ENCODE data around the gene CHSY1. TPM values are rescaled to one million over a fixed set of nuclear protein-coding genes. Genes with fewer than 3 reads are reported as not detected.

Gene CHSY1
- total and polyA plus RNA-seq, 11 donors = 5.6 to 41.3 (median 11.1) TPM

DNA sequence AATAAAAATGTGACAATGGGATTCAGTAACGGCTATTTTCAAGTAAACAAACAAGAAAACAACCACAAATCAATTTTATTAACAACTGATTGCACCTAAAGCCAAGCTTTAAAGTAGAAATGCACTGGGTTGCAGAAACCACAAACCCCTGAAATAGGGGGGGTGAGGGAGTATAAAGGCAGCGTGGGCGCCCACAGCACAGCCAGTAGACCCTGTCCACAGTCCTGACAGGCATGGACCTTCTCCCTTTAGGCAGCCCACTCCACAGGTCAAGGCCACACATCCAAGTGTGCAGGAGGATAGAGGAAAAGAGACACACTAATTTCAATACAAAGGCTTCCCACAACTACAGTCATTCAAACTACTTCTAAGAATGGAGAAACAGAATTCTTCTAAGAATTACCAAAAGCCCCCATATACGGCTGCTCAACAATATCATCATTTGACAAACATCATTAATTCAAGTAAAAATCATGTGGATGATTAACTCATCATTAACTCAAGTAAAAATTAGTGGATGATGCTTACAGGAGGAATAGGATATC is 48.7 kb downstream of the CHSY1 start:
- no peak overlapping the region for H3K4me3 ChIP-seq
- H3K36me3 ChIP-seq = no peaks in the 10 kb centered on the region
- H3K27ac ChIP-seq = peak overlapping the region in 1 of 12 donors; percentile 15
- 87 to 90% (median 88%) methylated on average over 4 of the region's 4 CpGs for WGBS, 4 donors
- no peaks in the 10 kb centered on the region for H3K9me3 ChIP-seq
- DNase-seq (no peak), ATAC-seq (no peak)
- intact Hi-C loops (cut with DNase I) = loop anchor here in 1 of 10 donors (10.0 kb wide), 1 partner anchor 78 kb away; no protein-coding TSS in a partner anchor
- no peaks in the 10 kb centered on the region for H3K27me3 ChIP-seq
- peaks cover 3 to 96% (median 58%) of the 10 kb centered on the region in 12 donors for H3K4me1 ChIP-seq
- TF ChIP-seq, protein P1, sequence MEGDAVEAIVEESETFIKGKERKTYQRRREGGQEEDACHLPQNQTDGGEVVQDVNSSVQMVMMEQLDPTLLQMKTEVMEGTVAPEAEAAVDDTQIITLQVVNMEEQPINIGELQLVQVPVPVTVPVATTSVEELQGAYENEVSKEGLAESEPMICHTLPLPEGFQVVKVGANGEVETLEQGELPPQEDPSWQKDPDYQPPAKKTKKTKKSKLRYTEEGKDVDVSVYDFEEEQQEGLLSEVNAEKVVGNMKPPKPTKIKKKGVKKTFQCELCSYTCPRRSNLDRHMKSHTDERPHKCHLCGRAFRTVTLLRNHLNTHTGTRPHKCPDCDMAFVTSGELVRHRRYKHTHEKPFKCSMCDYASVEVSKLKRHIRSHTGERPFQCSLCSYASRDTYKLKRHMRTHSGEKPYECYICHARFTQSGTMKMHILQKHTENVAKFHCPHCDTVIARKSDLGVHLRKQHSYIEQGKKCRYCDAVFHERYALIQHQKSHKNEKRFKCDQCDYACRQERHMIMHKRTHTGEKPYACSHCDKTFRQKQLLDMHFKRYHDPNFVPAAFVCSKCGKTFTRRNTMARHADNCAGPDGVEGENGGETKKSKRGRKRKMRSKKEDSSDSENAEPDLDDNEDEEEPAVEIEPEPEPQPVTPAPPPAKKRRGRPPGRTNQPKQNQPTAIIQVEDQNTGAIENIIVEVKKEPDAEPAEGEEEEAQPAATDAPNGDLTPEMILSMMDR (IDR thresholded peaks at IDR 0.05) = no peak
- no peak for TF ChIP-seq POLR2A (IDR thresholded peaks at IDR 0.05)

DNA sequence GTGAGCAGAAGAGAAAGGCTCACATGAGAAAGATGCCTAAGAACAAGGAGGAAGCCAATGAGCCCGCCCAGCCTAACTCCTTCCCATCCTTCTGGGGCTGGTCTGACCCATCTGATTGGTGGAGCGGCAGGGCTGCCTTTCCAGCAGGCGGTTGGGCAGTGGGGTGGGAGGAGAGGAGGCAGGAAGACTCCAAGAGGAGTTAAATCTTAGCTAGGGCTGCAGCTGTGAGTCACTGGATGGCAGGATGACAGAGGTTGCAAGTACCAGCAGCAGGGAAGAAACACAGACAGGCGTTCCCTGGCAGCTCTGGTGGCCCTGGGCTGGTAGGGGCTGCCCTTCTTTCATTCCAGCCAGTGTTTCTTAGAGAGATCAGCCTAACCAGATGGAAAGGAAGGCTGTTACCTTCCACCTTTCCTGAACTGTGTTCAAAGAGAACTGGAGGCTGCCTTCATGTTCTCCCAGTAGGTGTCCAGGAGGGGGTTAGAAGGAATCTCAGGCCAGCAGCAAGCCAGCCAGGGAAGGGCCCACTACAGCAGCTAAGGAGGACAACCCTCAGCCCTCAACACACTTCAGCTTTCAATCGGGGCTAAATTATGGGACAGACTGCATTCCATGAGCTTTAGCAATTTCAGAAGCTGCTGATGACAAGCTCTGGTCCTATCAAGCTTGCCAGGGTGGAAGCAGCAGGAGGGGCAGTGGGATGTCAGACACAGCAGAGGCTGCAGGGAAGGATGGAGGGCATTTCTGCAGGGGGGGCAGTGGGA is 50.3 kb downstream of the CHSY1 start:
- WGBS, 4 donors = 21 to 35% (median 28%) methylated on average over 4 to 5 of the region's 5 CpGs
- Histone ChIP-seq H3K4me1 (peaks cover 3 to 86% (median 57%) of the 10 kb centered on the region in 12 donors), H3K27me3 (no peaks in the 10 kb centered on the region), H3K4me3 (no peak overlapping the region), H3K9me3 (no peaks in the 10 kb centered on the region), H3K27ac (peak overlapping the region in 9 of 12 donors; percentile 37 to 85 (median 58)), H3K36me3 (no peaks in the 10 kb centered on the region)
- ATAC-seq (peak; percentile 89 to 96 (median 94)), DNase-seq (peak; percentile 84 to 93 (median 91))
- TF ChIP-seq, protein P1 (IDR thresholded peaks at IDR 0.05) = no peak
- peak in 1 of 2 donors; percentile 49 for TF ChIP-seq POLR2A (IDR thresholded peaks at IDR 0.05)
- intact Hi-C loops (cut with DNase I) = loop anchor here in 1 of 10 donors (10.0 kb wide), 1 partner anchor 77 kb away; no protein-coding TSS in a partner anchor

DNA sequence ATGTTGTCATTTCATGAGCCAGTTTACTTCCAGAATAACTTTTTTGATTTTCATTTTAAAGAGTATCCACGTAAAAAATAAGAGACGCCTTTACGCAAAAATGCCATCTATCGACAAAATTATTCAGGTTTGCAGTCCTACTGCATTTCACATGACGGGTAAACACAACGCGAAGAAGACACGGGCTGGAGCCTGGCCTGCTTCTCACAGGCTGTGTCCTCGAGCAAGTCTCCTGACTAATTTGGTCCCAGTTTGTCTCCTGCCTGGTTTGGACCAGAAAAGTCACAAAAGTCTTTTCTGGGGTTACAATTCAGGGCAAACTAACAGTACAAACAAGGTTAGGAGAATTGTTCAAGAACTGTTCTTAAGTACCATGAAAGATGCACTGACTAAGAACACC is 51.7 kb downstream of the CHSY1 start:
- Histone ChIP-seq H3K4me1 (peaks cover 3 to 86% (median 52%) of the 10 kb centered on the region in 12 donors), H3K27ac (peak overlapping the region in 9 of 12 donors; percentile 34 to 85 (median 56)), H3K36me3 (no peaks in the 10 kb centered on the region), H3K4me3 (no peak overlapping the region), H3K9me3 (no peaks in the 10 kb centered on the region), H3K27me3 (no peaks in the 10 kb centered on the region)
- no peak for DNase-seq
- TF ChIP-seq, protein P1 (IDR thresholded peaks at IDR 0.05) = no peak
- TF ChIP-seq POLR2A (IDR thresholded peaks at IDR 0.05) = no peak
- 77 to 86% (median 83%) methylated on average over 9 of the region's 9 CpGs for WGBS, 4 donors
- intact Hi-C loops (cut with DNase I) = loop anchor here in 1 of 10 donors (10.0 kb wide), 1 partner anchor 75 kb away; no protein-coding TSS in a partner anchor
- ATAC-seq = no peak

DNA sequence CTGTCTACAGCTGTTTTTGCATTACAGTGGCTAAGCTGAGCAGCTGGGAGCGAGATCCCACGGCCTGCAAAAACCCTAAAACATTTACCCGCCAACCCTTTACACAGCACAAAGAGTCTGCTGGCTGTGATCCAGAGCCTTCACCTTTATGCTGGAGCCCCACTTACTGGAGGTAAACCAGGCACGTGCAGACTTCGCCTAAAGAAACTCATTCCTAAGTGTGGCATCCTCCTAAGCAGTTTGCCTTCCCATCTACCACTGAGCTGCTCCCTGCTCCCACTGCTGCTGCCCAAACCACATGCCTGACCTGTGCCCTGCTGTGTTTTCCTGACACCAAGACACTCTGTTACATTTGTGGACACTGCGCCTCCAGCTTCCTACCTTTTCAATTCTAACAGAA is 53.0 kb downstream of the CHSY1 start:
- H3K36me3 ChIP-seq = no peaks in the 10 kb centered on the region
- H3K27ac ChIP-seq = peak overlapping the region in 9 of 12 donors; percentile 28 to 85 (median 50)
- H3K4me3 ChIP-seq = peak overlapping the region in 2 of 12 donors; percentile 0 to 8
- DNase-seq (no peak), ATAC-seq (no peak)
- no peaks in the 10 kb centered on the region for H3K9me3 ChIP-seq
- intact Hi-C loops (cut with DNase I) = loop anchor here in 4 of 10 donors (5.0 to 10.0 kb wide), 4 partner anchors 34 to 184 kb away; no protein-coding TSS in a partner anchor
- no peaks in the 10 kb centered on the region for H3K27me3 ChIP-seq
- peaks cover 3 to 86% (median 55%) of the 10 kb centered on the region in 12 donors for H3K4me1 ChIP-seq
- TF ChIP-seq, protein P1 (IDR thresholded peaks at IDR 0.05) = no peak
- no peak for TF ChIP-seq POLR2A (IDR thresholded peaks at IDR 0.05)
- 68 to 83% (median 76%) methylated on average over 6 of the region's 6 CpGs for WGBS, 4 donors

Measured in heart left ventricle (tissue), 16 donors.